Measurements from ENCODE around the gene GNG2.

DNA sequence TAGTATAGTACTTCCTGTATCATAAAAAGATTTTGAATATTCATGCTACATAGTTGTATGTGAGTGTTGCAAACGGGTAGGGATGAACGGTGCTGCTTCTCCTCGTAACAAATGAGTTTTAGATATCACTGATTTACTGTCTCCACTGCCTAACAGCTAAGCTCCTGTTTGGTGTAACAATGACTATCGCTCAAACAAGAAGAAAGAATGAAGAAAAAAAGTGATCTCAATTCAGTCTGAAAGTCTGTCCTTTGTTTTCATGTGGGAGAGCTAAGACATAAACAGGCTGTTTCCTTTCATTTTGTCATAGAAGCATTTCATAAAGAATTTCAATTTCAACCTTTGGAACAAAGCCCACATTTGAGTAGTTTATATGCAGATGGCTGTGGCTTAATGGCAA, 102.9 kb downstream of the GNG2 start:
- TF ChIP-seq, protein P1, sequence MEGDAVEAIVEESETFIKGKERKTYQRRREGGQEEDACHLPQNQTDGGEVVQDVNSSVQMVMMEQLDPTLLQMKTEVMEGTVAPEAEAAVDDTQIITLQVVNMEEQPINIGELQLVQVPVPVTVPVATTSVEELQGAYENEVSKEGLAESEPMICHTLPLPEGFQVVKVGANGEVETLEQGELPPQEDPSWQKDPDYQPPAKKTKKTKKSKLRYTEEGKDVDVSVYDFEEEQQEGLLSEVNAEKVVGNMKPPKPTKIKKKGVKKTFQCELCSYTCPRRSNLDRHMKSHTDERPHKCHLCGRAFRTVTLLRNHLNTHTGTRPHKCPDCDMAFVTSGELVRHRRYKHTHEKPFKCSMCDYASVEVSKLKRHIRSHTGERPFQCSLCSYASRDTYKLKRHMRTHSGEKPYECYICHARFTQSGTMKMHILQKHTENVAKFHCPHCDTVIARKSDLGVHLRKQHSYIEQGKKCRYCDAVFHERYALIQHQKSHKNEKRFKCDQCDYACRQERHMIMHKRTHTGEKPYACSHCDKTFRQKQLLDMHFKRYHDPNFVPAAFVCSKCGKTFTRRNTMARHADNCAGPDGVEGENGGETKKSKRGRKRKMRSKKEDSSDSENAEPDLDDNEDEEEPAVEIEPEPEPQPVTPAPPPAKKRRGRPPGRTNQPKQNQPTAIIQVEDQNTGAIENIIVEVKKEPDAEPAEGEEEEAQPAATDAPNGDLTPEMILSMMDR (IDR thresholded peaks at IDR 0.05; ENCODE audit: borderline replicate concordance, extremely low read depth, low read length, poor library complexity, severe bottlenecking), result no peak
- no peak for TF ChIP-seq EZH2 (IDR thresholded peaks at IDR 0.05; ENCODE audit: borderline replicate concordance, low read depth, low read length, severe bottlenecking)
